Natural killer cell treated with Interleukin-12 subunit alpha and Interleukin-12 subunit beta and Interleukin-15 and Interleukin-18, amount 100 ng/mL, for 72 hours (primary cell): ENCODE data around the gene DLGAP1. TPM values are rescaled to one million over a fixed set of nuclear protein-coding genes. Genes with fewer than 3 reads are reported as not detected.
"Not testable (repeated sequence)": the region's sequence is repeated elsewhere in the genome, so short reads cannot be mapped to it uniquely, and the experiment has no call there.

Source experiments
- ATAC-seq, 2 donors: fragments of 150-1000 bp; cut with Tn5 transposase in 1 of 2; sonication (Bioruptor Pico), chemical (Tn5 transposase) in 1 of 2; 2 replicates each; pipeline ENCODE4 v1.10.0; 2021
- DNase-seq: peaks from one replicate; pipeline ENCODE4 v3.0.0; 2022; ENCODE audit warnings: low spot score
- H3K27ac Mint-ChIP-seq, 2 donors: 1 replicate in 1 of 2; 2 replicates in 1 of 2; pipeline ENCODE4 v1.8.0; 2022; ENCODE audit warnings: mixed read lengths in 2 of 2, mild to moderate bottlenecking in 1 of 2, moderate library complexity in 1 of 2
- H3K27me3 Mint-ChIP-seq, 2 donors: 1 replicate in 1 of 2; 2 replicates in 1 of 2; pipeline ENCODE4 v1.8.0; 2022; ENCODE audit warnings: mixed read lengths in 2 of 2
- H3K36me3 Mint-ChIP-seq: one replicate; pipeline ENCODE4 v1.8.0; 2022; ENCODE audit warnings: mixed read lengths
- H3K4me1 Mint-ChIP-seq, 2 donors: 1 replicate in 1 of 2; 2 replicates in 1 of 2; pipeline ENCODE4 v1.8.0; 2022; ENCODE audit warnings: low read depth in 2 of 2, mixed read lengths in 2 of 2, mild to moderate bottlenecking in 1 of 2
- H3K4me3 Mint-ChIP-seq: one replicate; pipeline ENCODE4 v1.8.0; 2022; ENCODE audit warnings: mixed read lengths
- H3K9me3 Mint-ChIP-seq: 2 replicates; pipeline ENCODE4 v1.8.0; 2022; ENCODE audit warnings: mixed read lengths
- total RNA-seq, 2 donors: library from RNA; stranded (reverse); gene quantifications; one replicate each; pipeline ENCODE4 v1.2.3, GENCODE V29; 2022

The DLGAP1 gene
- total RNA-seq, 2 donors from 2014 or later = not detected

DNA sequence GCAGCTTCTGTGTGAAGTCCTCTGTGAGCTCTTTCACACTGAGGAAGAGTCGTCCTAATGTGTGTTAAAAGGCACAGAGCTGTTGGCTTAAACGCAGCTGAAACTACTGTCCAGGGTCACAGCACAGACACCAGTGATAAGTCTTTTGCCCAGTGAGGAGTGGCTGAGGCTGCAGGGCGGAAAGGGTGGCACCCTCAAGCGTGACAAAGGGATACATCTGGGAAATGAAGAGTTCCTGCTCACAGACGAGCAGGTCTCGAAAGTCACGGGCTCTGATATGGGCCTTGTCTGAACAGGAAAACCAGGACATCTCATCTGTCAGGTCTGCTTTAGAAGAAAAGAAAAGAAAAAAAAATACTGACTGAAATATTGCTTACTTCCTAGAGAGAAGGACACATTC lies 968.6 kb downstream of the DLGAP1 start:
- Mint-ChIP-seq H3K4me3 (no peak overlapping the region), H3K27me3 (peaks cover 10 to 14% of the 10 kb centered on the region in 2 donors), H3K9me3 (no peaks in the 10 kb centered on the region), H3K36me3 (no peaks in the 10 kb centered on the region), H3K4me1 (peaks cover 3 to 33% of the 10 kb centered on the region in 2 donors), H3K27ac (no peak overlapping the region)
- no peak for DNase-seq
- no peak for ATAC-seq

DNA sequence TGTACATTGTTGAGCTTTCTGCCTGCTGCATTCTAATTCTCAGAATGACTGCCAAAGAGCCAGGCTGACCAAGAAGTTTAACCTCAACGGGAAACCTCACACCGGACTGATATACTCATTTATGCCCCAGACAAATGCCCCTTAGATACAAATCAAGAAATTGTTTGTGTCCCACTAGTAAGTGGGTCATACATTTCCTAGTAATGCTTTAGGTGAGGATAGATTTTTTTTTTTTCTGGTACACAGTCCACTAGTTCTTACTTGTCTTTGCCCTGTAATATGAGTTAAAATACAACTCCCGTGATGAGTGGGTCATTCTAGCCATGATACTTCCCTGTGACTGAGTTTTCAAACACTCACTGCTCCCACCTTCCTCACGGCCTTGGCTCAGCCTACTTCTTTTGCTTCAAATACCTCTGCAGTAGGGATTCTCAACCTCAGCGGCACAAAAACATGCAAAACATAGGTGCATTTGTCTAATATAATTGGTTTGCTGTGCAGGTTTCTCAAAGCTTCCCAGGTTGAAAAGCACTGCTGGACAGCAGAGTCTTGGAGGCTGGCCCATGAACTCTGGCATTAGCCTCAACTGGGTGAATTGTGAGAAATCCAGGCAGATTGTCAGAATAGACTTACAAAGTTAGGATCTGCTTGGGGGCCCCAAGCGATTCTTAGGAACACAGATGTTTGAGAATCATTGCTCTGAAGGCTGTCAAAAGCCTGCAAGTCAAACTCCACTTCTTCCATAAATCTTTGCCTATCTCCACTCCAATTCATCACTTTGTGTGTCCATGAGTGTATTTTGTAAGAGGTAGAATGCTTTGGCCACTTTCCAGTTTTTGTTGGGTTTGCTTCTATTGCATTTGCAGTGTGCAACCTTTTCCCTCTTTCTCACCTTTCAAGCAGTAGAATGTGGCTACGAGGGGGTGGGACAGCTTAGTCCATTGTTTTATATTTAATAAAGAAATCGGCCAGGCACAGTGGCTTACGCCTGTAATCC lies 969.7 kb downstream of the DLGAP1 start:
- peak overlapping the region; percentile 21 for H3K4me3 Mint-ChIP-seq
- H3K4me1 Mint-ChIP-seq = peaks cover 3 to 33% of the 10 kb centered on the region in 2 donors
- no peaks in the 10 kb centered on the region for H3K36me3 Mint-ChIP-seq
- no peaks in the 10 kb centered on the region for H3K9me3 Mint-ChIP-seq
- DNase-seq (no peak), ATAC-seq (peak; percentile 81 to 92)
- peak overlapping the region in 1 of 2 donors; percentile 12 for H3K27ac Mint-ChIP-seq
- H3K27me3 Mint-ChIP-seq = peaks cover 10 to 14% of the 10 kb centered on the region in 2 donors

DNA sequence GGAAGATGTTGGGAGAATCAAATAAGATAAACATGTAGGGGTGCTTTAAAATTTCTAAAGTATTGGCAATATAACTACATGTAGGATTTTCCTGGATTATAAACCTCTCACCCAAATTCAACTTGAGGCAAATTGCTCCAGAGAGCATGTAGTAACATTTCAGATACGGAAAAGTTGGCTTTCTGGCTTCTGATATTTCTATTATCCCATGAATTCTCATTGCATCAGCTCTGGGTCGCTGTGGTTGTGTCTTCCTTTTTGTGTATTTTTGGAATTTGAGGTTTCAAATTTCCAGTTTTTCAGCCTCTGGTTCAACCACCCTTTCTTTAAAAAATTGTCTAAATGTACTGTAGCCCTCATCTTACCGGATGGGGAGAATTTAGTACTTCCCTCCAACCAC lies 972.8 kb downstream of the DLGAP1 start:
- H3K27me3 Mint-ChIP-seq = peaks cover 0 to 6% of the 10 kb centered on the region in 2 donors
- peaks cover 3 to 26% of the 10 kb centered on the region in 2 donors for H3K4me1 Mint-ChIP-seq
- H3K9me3 Mint-ChIP-seq = no peaks in the 10 kb centered on the region
- H3K36me3 Mint-ChIP-seq = no peaks in the 10 kb centered on the region
- DNase-seq (no peak), ATAC-seq (no peak)
- H3K27ac Mint-ChIP-seq = no peak overlapping the region
- H3K4me3 Mint-ChIP-seq = no peak overlapping the region

DNA sequence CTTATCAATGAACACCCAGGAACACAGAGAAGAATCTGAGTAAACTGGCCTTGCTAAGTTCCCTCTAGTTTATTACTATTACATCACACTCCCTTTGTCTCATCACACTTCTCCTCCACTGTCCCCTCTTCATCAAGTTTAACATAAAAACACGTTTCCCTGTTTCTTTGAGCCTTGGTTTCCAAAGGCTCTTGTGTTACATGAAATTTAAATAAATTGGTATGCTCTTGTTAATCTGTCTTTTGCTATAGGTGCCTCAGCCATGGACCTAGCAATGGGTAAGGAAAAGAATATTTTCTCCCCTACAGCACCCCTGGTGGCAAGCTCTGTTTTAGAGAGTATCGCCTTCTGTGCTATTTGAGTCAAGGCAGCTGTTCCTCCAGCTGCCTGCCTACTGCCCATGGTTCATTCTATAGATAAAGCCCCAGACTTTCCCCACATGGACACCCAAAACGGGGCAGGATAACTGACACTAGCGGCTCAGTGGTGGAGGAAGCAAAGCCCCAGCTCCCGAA lies 973.4 kb downstream of the DLGAP1 start:
- Mint-ChIP-seq H3K27me3 (peaks cover 0 to 6% of the 10 kb centered on the region in 2 donors), H3K27ac (no peak overlapping the region), H3K9me3 (no peaks in the 10 kb centered on the region), H3K4me1 (peaks cover 3 to 23% of the 10 kb centered on the region in 2 donors), H3K4me3 (no peak overlapping the region), H3K36me3 (no peaks in the 10 kb centered on the region)
- ATAC-seq = no peak
- DNase-seq = no peak

DNA sequence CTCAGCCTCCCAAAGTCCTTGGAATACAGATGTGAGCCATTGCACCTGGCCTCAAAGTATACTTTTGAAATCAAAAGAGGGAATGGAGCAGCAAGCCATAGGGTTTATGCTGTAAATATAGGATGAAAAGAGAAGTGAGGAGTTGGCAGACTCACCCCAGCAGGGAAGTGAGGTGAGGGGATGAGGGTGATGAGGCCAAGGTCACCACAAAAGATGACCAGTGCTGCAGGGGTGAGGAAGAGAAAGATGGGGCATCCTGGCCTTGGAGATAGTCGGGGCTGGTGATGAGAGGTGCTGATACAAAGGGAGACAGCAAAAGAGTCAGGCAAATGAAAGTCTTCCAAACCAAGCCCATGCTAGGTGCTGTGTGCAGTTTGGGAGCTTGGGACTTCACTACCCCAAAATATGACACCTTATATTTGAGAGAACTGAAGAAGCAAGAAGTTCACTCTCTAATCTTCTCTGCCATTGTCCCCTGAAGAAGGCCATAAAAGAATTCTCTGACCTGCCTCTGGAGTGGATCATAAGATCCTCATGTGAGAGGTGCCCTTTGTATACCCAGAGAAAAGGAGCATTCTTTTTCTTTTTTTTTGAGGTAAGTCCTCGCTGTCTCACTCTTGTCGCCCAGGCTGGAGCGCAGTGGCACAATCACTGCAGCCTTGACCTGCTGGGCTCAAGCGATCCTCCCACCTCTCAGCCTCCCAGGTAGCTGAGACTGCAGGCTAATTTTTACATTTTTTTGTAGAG lies 974.1 kb downstream of the DLGAP1 start:
- Mint-ChIP-seq H3K36me3 (no peaks in the 10 kb centered on the region), H3K4me3 (no peak overlapping the region), H3K9me3 (no peaks in the 10 kb centered on the region), H3K27ac (no peak overlapping the region), H3K27me3 (peaks cover 0 to 6% of the 10 kb centered on the region in 2 donors), H3K4me1 (peaks cover 3 to 18% of the 10 kb centered on the region in 2 donors)
- DNase-seq (no peak), ATAC-seq (no peak)

DNA sequence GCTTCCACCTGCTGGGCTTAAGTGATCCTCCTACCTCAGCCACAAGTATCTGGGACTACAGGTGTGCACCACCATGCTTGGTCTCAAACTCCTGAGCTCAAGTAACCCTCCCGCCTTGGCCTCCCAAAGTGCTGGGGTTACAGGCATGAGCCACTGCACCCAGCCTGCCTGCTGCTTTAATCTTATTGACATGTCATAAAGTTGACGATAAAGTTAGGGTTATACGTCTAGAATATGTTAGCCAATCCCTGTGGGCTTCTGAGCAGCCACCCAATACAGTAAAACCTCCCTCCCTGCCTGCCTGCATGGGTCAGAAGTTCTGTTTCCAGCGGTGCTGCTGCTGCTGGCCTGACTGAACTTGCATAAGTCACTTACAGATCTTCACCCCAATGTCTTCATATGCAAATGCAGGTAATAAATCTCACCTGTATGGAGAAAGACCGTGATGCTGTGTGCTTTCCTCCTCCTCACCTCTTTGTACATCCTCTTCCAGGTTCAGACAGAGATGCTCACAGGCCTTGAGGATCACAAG lies 975.1 kb downstream of the DLGAP1 start:
- Mint-ChIP-seq H3K27ac (no peak overlapping the region), H3K36me3 (no peaks in the 10 kb centered on the region), H3K9me3 (no peaks in the 10 kb centered on the region), H3K4me1 (peaks cover 0 to 13% of the 10 kb centered on the region in 2 donors), H3K4me3 (no peak overlapping the region), H3K27me3 (peaks cover 0 to 6% of the 10 kb centered on the region in 2 donors)
- ATAC-seq = no peak
- DNase-seq = no peak

DNA sequence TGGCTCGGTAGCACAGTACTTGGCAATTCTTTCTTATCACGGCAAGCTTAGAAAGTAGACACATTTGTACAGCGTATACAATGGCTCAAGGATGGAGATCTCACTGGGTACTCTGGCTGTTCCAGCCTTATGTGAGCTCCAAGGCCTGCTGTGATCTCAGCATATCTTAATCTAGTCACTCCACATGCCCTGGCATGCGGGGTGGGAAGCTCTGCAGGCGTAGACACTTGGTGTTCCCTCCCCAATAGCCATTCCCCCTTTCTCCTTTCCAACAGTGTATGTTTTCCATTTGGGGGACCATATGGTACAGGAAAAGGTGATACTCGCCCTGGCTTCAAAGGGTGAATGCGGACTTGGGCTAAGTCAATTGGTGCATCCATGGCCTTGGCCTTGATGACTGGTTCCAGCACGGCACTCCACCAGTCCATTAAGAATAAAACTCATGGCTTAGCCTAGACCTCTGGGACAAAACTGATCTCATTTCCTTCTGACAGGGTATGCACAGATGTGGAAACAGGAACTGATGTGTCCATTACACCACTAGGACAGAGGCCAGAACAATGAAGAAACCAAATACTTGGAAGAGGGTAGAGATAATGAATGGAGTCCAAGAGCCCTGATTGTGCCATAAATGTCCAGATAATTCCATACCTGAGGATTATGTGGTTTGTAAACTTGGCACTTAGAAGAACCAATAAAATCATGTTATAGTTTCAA lies 976.7 kb downstream of the DLGAP1 start:
- H3K4me1 Mint-ChIP-seq = peaks cover 0 to 8% of the 10 kb centered on the region in 2 donors
- peak in 1 of 2 donors; percentile 36 for ATAC-seq
- H3K4me3 Mint-ChIP-seq = no peak overlapping the region
- no peak overlapping the region for H3K27ac Mint-ChIP-seq
- H3K36me3 Mint-ChIP-seq = no peaks in the 10 kb centered on the region
- no peak for DNase-seq
- H3K9me3 Mint-ChIP-seq = no peaks in the 10 kb centered on the region
- H3K27me3 Mint-ChIP-seq = peaks cover 0 to 6% of the 10 kb centered on the region in 2 donors

DNA sequence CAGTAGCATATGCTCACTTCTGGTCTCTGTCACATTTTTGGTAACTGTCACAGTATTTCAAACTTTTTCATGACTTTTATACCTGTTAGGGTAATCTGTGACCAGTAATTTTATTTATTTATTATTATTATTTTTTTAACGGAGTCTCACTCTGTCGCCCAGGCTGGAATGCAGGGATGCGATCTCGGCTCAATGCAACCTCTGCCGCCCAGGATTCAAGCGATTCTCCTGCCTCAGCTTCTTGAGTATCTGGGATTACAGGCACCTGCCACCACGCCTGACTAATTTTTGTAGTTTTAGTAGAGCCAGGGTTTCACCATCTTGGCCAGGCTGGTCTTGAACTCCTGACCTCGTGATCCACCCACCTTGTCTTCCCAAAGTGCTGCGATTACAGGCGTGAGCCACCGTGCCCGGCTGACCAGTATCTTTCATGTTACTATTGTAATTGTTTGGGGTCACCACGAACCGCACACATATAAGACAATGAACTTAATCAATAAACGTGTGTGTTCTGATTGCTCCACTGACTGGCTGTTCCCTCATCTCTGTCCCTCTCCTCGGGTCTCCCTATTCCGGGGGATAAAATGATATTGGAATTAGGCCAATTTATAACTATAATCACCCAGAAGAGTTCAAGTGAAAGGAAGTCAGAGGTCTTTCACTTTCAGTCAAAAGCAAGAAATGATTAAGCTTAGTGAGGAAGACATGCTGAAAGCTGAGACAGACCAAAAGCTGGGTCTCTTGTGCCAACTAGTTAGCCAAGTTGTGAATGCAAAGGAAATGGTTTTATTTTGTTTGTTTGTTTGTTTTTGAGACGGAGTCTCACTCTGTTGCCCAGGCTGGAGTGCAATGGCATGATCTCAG lies 982.2 kb downstream of the DLGAP1 start:
- peak; percentile 59 to 84 for ATAC-seq
- Mint-ChIP-seq H3K4me3 (peak overlapping the region; percentile 67), H3K4me1 (peaks cover 4 to 12% of the 10 kb centered on the region in 2 donors), H3K9me3 (no peaks in the 10 kb centered on the region), H3K27ac (peak overlapping the region in 1 of 2 donors; percentile 18), H3K27me3 (peaks cover 0 to 3% of the 10 kb centered on the region in 2 donors), H3K36me3 (no peaks in the 10 kb centered on the region)
- no peak for DNase-seq

DNA sequence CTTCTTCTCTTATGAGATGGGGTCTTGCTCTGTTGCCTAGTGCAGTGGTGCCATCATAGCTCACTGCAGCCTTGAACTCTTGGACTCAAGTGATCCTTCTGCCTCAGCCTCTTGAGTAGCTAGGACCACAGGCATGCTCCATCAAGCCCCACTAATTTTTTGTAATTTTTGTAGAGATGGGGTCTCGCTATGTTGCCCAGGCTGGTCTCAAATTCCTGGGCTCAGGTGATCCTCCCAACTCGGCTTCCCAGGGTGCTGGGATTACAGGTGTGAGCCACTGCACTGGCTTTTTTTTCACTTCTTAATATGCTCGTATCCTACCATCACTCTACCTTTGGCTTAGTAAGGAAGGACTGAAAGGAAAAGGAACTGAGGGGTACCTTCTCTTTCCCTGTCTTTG lies 983.0 kb downstream of the DLGAP1 start:
- not testable (repeated sequence) for DNase-seq, ATAC-seq, H3K36me3 Mint-ChIP-seq, H3K9me3 Mint-ChIP-seq, H3K4me3 Mint-ChIP-seq, H3K27me3 Mint-ChIP-seq, H3K27ac Mint-ChIP-seq
- peaks cover 5 to 15% of the 10 kb centered on the region in 2 donors for H3K4me1 Mint-ChIP-seq

DNA sequence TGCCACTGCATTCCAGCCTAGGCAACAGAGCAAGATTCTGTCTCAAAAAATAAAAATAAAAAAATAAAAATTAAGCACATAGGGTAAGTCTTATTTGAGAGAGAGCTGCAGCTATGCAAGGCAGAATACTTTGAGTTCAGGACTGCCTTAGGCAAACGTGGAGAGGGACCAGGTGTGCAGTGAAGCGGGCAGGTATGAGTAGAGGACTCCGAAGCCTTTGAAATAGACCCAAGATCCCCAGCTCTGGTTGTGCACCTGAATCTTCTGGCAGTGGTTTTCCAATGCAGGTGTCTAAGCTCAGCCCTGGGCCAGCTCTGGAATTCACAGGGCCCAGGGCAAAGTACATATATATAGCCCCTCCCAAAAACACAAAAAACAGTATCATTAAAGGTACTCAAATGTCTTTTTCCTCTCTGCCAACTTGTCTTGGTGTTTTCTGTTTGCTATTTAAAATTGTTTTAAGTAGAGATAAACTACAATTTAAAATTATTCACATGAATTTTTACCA lies 983.9 kb downstream of the DLGAP1 start:
- peaks cover 0 to 8% of the 10 kb centered on the region in 2 donors for H3K27me3 Mint-ChIP-seq
- H3K36me3 Mint-ChIP-seq = no peaks in the 10 kb centered on the region
- peaks cover 8 to 22% of the 10 kb centered on the region in 2 donors for H3K4me1 Mint-ChIP-seq
- H3K27ac Mint-ChIP-seq = no peak overlapping the region
- DNase-seq (no peak), ATAC-seq (no peak)
- H3K9me3 Mint-ChIP-seq = no peaks in the 10 kb centered on the region
- no peak overlapping the region for H3K4me3 Mint-ChIP-seq

DNA sequence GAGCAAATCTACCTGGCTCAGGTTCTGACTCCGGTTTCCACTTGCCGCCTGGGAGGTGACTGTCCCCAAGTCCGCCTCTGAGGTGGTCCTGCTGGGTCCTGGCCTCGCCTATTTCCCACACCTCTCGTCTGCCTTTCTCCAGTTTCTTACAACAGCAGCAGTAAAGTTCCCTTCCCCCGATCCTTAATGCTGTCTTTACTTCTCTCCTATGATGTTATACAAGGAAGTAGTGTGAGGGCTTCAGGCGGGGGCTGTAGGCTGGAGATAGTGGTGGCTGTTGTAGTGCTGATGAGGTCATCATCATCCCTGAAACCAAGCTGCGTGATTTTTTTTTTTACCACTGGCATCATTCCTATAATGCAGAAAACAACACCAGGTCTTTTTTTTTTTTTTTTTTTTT lies 986.3 kb downstream of the DLGAP1 start:
- Mint-ChIP-seq H3K4me1 (peaks cover 10 to 25% of the 10 kb centered on the region in 2 donors), H3K4me3 (no peak overlapping the region), H3K27ac (no peak overlapping the region), H3K27me3 (peaks cover 0 to 5% of the 10 kb centered on the region in 2 donors), H3K9me3 (no peaks in the 10 kb centered on the region), H3K36me3 (no peaks in the 10 kb centered on the region)
- DNase-seq (no peak), ATAC-seq (no peak)

DNA sequence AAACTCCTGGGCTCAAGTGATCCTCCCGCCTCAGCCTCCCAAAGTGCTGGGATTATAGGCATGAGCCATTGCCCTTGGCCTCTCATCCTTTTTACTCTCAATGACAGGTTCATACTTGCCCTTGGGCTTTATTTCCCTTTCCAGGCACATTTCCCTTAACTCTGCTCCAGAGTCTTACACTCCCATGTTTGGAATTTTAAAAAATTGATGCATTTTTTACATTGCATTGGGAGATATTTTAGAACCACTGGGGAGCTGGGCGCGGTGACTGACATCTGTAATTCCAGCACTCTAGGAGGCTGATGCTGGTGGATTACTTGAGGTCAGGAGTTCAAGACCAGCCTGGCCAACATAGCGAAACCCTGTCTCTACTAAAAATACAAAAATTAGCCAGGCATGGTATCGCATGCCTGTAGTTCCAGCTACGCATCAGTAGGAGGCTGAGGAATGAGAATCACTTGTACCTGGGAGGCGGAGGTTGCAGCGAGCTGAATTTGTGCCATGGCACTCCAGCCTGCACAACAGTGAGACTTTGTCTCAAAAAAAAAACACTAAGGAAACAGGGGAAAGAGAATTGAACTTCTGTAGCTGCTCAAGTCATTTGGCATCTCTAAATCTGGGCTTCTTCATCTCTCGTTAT lies 986.9 kb downstream of the DLGAP1 start:
- H3K4me1 Mint-ChIP-seq = peaks cover 9 to 18% of the 10 kb centered on the region in 2 donors
- no peak overlapping the region for H3K27ac Mint-ChIP-seq
- H3K4me3 Mint-ChIP-seq = no peak overlapping the region
- no peak for DNase-seq
- no peaks in the 10 kb centered on the region for H3K36me3 Mint-ChIP-seq
- no peaks in the 10 kb centered on the region for H3K9me3 Mint-ChIP-seq
- peaks cover 0 to 5% of the 10 kb centered on the region in 2 donors for H3K27me3 Mint-ChIP-seq
- ATAC-seq = no peak
